Suppressor macrophage treated with lipopolysaccharide for 1 hour (primary cell): Measurements from ENCODE around the gene TNFRSF13B.
"Not testable (repeated sequence)": the region's sequence is repeated elsewhere in the genome, so short reads cannot be mapped to it uniquely, and the experiment has no call there.

ENCODE experiments used
- DNase-seq, 3 donors: peaks; one replicate each; pipeline ENCODE4 v3.0.0-alpha.2; 2020 to 2022

TNFRSF13B gene

GRCh38 chr17:16906680-16907079, 65.2 kb downstream of the TNFRSF13B start:
- DNase-seq, result no peak

GRCh38 chr17:16905593-16906191, 66.2 kb downstream of the TNFRSF13B start:
- DNase-seq, result no peak

GRCh38 chr17:16903070-16903469, 68.8 kb downstream of the TNFRSF13B start:
- not testable (repeated sequence) for DNase-seq

GRCh38 chr17:16900288-16900882, 71.5 kb downstream of the TNFRSF13B start:
- DNase-seq, result no peak

GRCh38 chr17:16897211-16897896, 74.6 kb downstream of the TNFRSF13B start:
- DNase-seq, result not testable (repeated sequence)

GRCh38 chr17:16896235-16896634, 75.7 kb downstream of the TNFRSF13B start:
- not testable (repeated sequence) for DNase-seq

GRCh38 chr17:16893527-16893926, 78.4 kb downstream of the TNFRSF13B start:
- DNase-seq, result not testable (repeated sequence)

- not testable (repeated sequence) for DNase-seq
Measured at GRCh38 chr17:16892876-16893454, 79.0 kb downstream of the TNFRSF13B start.

- DNase-seq, result no peak
Measured at GRCh38 chr17:16889088-16889465, 82.8 kb downstream of the TNFRSF13B start.
